PC-3 (cell line): ENCODE measurements around the gene IPCEF1.

ENCODE experiments used
- EZH2 ChIP-seq: fragments of 300-600 bp; sonication (generic); IDR thresholded peaks from one replicate; pipeline ENCODE4 v1.6.1; 2017; ENCODE audit warnings: antibody characterized with exemption, mild to moderate bottlenecking, low read length; ENCODE audit not compliant: unreplicated experiment
- EZH2phosphoT487 ChIP-seq: fragments of 300-600 bp; sonication (generic); IDR thresholded peaks from 2 replicates; pipeline ENCODE4 v1.6.1; 2018; ENCODE audit warnings: mild to moderate bottlenecking, antibody characterized with exemption, low read length, borderline replicate concordance
- TF ChIP-seq, protein P1 (sequence below): fragments of 300-600 bp; sonication (generic); conservative IDR thresholded peaks from 2 replicates; pipeline ENCODE4 v1.5.1; 2017; ENCODE audit warnings: antibody characterized with exemption, low read depth, mild to moderate bottlenecking, low read length

- no peak for TF ChIP-seq EZH2phosphoT487
- TF ChIP-seq, protein P1, sequence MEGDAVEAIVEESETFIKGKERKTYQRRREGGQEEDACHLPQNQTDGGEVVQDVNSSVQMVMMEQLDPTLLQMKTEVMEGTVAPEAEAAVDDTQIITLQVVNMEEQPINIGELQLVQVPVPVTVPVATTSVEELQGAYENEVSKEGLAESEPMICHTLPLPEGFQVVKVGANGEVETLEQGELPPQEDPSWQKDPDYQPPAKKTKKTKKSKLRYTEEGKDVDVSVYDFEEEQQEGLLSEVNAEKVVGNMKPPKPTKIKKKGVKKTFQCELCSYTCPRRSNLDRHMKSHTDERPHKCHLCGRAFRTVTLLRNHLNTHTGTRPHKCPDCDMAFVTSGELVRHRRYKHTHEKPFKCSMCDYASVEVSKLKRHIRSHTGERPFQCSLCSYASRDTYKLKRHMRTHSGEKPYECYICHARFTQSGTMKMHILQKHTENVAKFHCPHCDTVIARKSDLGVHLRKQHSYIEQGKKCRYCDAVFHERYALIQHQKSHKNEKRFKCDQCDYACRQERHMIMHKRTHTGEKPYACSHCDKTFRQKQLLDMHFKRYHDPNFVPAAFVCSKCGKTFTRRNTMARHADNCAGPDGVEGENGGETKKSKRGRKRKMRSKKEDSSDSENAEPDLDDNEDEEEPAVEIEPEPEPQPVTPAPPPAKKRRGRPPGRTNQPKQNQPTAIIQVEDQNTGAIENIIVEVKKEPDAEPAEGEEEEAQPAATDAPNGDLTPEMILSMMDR, result no peak
- no peak for TF ChIP-seq EZH2
Measured at GRCh38 chr6:154106251-154106650, 250.4 kb downstream of the IPCEF1 start.
